Neural cell (in vitro differentiated cells): ENCODE results near the gene UGT1A8. TPM values are rescaled to one million over a fixed set of nuclear protein-coding genes. Genes with fewer than 3 reads are reported as not detected.
"Not testable (repeated sequence)": the region's sequence is repeated elsewhere in the genome, so short reads cannot be mapped to it uniquely, and the experiment has no call there.

Experiments used
- H2AFZ ChIP-seq: fragments of 200-600, 300-800 bp; sonication (generic), shearing (Covaris generic); 2 replicates; pipeline ENCODE4 v1.6.0; 2014; ENCODE audit warnings: low read depth, mild to moderate bottlenecking, antibody characterized with exemption, low read length, moderate library complexity
- H3F3A ChIP-seq: fragments of 200-600 bp; shearing (Covaris generic); 2 replicates; pipeline ENCODE4 v1.6.1; 2016; ENCODE audit warnings: mild to moderate bottlenecking, moderate library complexity, mixed read lengths, antibody characterized with exemption, low read length; ENCODE audit not compliant: insufficient read depth, poor library complexity, severe bottlenecking
- H3K27ac ChIP-seq: fragments of 200-600, 300-800 bp; sonication (generic), shearing (Covaris generic); 2 replicates; pipeline ENCODE4 v1.5.1; 2014; ENCODE audit warnings: mild to moderate bottlenecking, low read length, moderate library complexity
- H3K27me3 ChIP-seq: fragments of 300-800, 200-600 bp; sonication (generic), shearing (Covaris generic); 2 replicates; pipeline ENCODE4 v1.6.0; 2014; ENCODE audit warnings: mild to moderate bottlenecking, low read depth, low read length, moderate library complexity; ENCODE audit not compliant: insufficient read depth
- H3K36me3 ChIP-seq: fragments of 300-800, 200-600 bp; sonication (generic), shearing (Covaris generic); 2 replicates; pipeline ENCODE4 v1.5.1; 2014; ENCODE audit warnings: mild to moderate bottlenecking, antibody characterized with exemption, low read length, moderate library complexity; ENCODE audit not compliant: insufficient read depth
- H3K4me2 ChIP-seq: fragments of 300-800, 200-600 bp; sonication (generic), shearing (Covaris generic); 2 replicates; pipeline ENCODE4 v1.6.0; 2014; ENCODE audit warnings: mild to moderate bottlenecking, low read length
- H3K4me3 ChIP-seq: fragments of 300-800, 200-600 bp; sonication (generic), shearing (Covaris generic); 2 replicates; pipeline ENCODE4 v1.5.1; 2014; ENCODE audit warnings: mild to moderate bottlenecking, low read length, moderate library complexity
- H3K79me2 ChIP-seq: fragments of 200-600 bp; shearing (Covaris generic); replicated peaks from 2 replicates; pipeline ENCODE4 v1.6.0; 2014; ENCODE audit warnings: mild to moderate bottlenecking, low read length, moderate library complexity; ENCODE audit not compliant: insufficient read depth
- H3K9ac ChIP-seq: fragments of 300-800, 200-600 bp; sonication (generic), shearing (Covaris generic); 2 replicates; pipeline ENCODE4 v1.6.1; 2016; ENCODE audit warnings: mild to moderate bottlenecking, low read length, mixed read lengths
- H3K9me2 ChIP-seq: fragments of 200-600 bp; shearing (Covaris generic); 2 replicates; pipeline ENCODE4 v1.6.1; 2016; ENCODE audit warnings: mild to moderate bottlenecking, low read length, mixed read lengths; ENCODE audit not compliant: insufficient read depth
- H3K9me3 ChIP-seq: fragments of 200-600, 300-800 bp; sonication (generic), shearing (Covaris generic); 2 replicates; pipeline ENCODE4 v1.6.1; 2016; ENCODE audit warnings: mild to moderate bottlenecking, mixed run types, low read length, moderate library complexity, mixed read lengths
- H4K20me1 ChIP-seq: fragments of 200-600 bp; shearing (Covaris generic); 2 replicates; pipeline ENCODE4 v1.6.1; 2016; ENCODE audit warnings: mild to moderate bottlenecking, mixed run types; ENCODE audit not compliant: insufficient read depth
- CTCF ChIP-seq: fragments of 450-650 bp; IDR thresholded peaks from 2 replicates; pipeline ENCODE4 v1.5.1; 2014; ENCODE audit warnings: antibody characterized with exemption, mild to moderate bottlenecking, moderate library complexity; ENCODE audit not compliant: poor library complexity, severe bottlenecking
- EP300 ChIP-seq: fragments of 450-650 bp; conservative IDR thresholded peaks from 2 replicates; pipeline ENCODE4 v1.6.1; 2014; ENCODE audit warnings: antibody characterized with exemption, mild to moderate bottlenecking, moderate library complexity; ENCODE audit not compliant: poor library complexity, severe bottlenecking
- EZH2 ChIP-seq: fragments of 200-600, 300-800 bp; shearing (Covaris generic), sonication (generic); IDR thresholded peaks from 2 replicates; pipeline ENCODE4 v1.6.1; 2014; ENCODE audit warnings: antibody characterized with exemption, low read length, borderline replicate concordance, mild to moderate bottlenecking; ENCODE audit not compliant: insufficient read depth, poor library complexity, severe bottlenecking
- MXI1 ChIP-seq: fragments of 450-650 bp; conservative IDR thresholded peaks from 2 replicates; pipeline ENCODE4 v1.6.1; 2014; ENCODE audit warnings: antibody characterized with exemption, mild to moderate bottlenecking; ENCODE audit not compliant: poor library complexity, severe bottlenecking
- POLR2AphosphoS5 ChIP-seq: IDR thresholded peaks from 2 replicates; pipeline ENCODE4 v1.6.1; 2012
- RAD21 ChIP-seq: fragments of 450-650 bp; conservative IDR thresholded peaks from 2 replicates; pipeline ENCODE4 v1.6.1; 2014; ENCODE audit warnings: antibody characterized with exemption, mild to moderate bottlenecking, moderate library complexity
- REST ChIP-seq: IDR thresholded peaks from 2 replicates; pipeline ENCODE4 v1.6.1; 2012; ENCODE audit warnings: borderline replicate concordance
- SMC3 ChIP-seq: fragments of 450-650 bp; conservative IDR thresholded peaks from 2 replicates; pipeline ENCODE4 v1.6.1; 2014; ENCODE audit warnings: antibody characterized with exemption, mild to moderate bottlenecking, moderate library complexity; ENCODE audit not compliant: poor library complexity
- TAF1 ChIP-seq: IDR thresholded peaks from 2 replicates; pipeline ENCODE4 v1.6.1; 2012; ENCODE audit warnings: low read depth
- polyA plus RNA-seq: library from polyadenylated mRNA; depleted of rRNA; stranded (reverse); fragments of >200 nt; gene quantifications from 2 replicates; pipeline ENCODE4 v1.2.3, GENCODE V29; 2014

UGT1A8 gene
- polyA plus RNA-seq, 1 donor from 2014 or later = not detected

GRCh38 chr2:233620204-233620603 lies 2.8 kb downstream of the UGT1A8 start:
- Histone ChIP-seq H3K9ac (no peak overlapping the region), H3K9me2 (no peaks in the 10 kb centered on the region), H3K79me2 (no peaks in the 10 kb centered on the region), H3K4me3 (no peak overlapping the region), H3F3A (no peaks in the 10 kb centered on the region), H3K4me2 (no peak overlapping the region), H2AFZ (no peak overlapping the region), H4K20me1 (no peaks in the 10 kb centered on the region), H3K27me3 (no peaks in the 10 kb centered on the region), H3K27ac (no peak overlapping the region), H3K9me3 (no peaks in the 10 kb centered on the region), H3K36me3 (no peaks in the 10 kb centered on the region)
- TF ChIP-seq SMC3 (no peak), EP300 (no peak), MXI1 (no peak), EZH2 (no peak), POLR2AphosphoS5 (no peak), REST (no peak), RAD21 (no peak), CTCF (no peak), TAF1 (no peak)

- H3K9me2 ChIP-seq, H2AFZ ChIP-seq, H3K27me3 ChIP-seq, H3K4me2 ChIP-seq, H3K9ac ChIP-seq, H4K20me1 ChIP-seq, H3K9me3 ChIP-seq, H3K79me2 ChIP-seq, H3K36me3 ChIP-seq, H3K4me3 ChIP-seq, H3F3A ChIP-seq, H3K27ac ChIP-seq: not testable (repeated sequence)
Measured at GRCh38 chr2:233621863-233622262, 4.4 kb downstream of the UGT1A8 start.

- TF ChIP-seq REST = no peak
- no peak for TF ChIP-seq EZH2
- no peak for TF ChIP-seq TAF1
- no peak for TF ChIP-seq POLR2AphosphoS5
- no peak for TF ChIP-seq RAD21
- TF ChIP-seq EP300 = no peak
- TF ChIP-seq CTCF = no peak
- TF ChIP-seq SMC3 = no peak
- no peak for TF ChIP-seq MXI1
- no peak overlapping the region for H2AFZ ChIP-seq
- H3K36me3 ChIP-seq = no peaks in the 10 kb centered on the region
- no peak overlapping the region for H3K4me2 ChIP-seq
- no peak overlapping the region for H3K27ac ChIP-seq
- no peaks in the 10 kb centered on the region for H4K20me1 ChIP-seq
- no peaks in the 10 kb centered on the region for H3K9me3 ChIP-seq
- no peaks in the 10 kb centered on the region for H3K79me2 ChIP-seq
- H3K9ac ChIP-seq = no peak overlapping the region
- H3K4me3 ChIP-seq = no peak overlapping the region
- no peaks in the 10 kb centered on the region for H3K9me2 ChIP-seq
- H3F3A ChIP-seq = no peaks in the 10 kb centered on the region
- H3K27me3 ChIP-seq = no peaks in the 10 kb centered on the region
Measured at GRCh38 chr2:233627331-233628025, 10.0 kb downstream of the UGT1A8 start.
